Colonic mucosa (tissue), 4 donors: Measurements from ENCODE around the gene DENND1C. TPM values are rescaled to one million over a fixed set of nuclear protein-coding genes. Genes with fewer than 3 reads are reported as not detected.
"Not testable (repeated sequence)": the region's sequence is repeated elsewhere in the genome, so short reads cannot be mapped to it uniquely, and the experiment has no call there.

Source experiments
- DNase-seq: peaks from one replicate; pipeline ENCODE4 v3.0.0-alpha.2; 2020
- H3K27ac ChIP-seq: fragments of 200-600 bp; one replicate; pipeline ENCODE4 v1.8.0; 2021
- H3K27me3 ChIP-seq: fragments of 200-600 bp; one replicate; pipeline ENCODE4 v1.8.0; 2021
- H3K36me3 ChIP-seq: fragments of 200-600 bp; one replicate; pipeline ENCODE4 v1.8.0; 2021
- H3K4me1 ChIP-seq: fragments of 200-600 bp; one replicate; pipeline ENCODE4 v1.8.0; 2021; ENCODE audit warnings: mild to moderate bottlenecking
- H3K4me3 ChIP-seq: fragments of 200-600 bp; one replicate; pipeline ENCODE4 v1.8.0; 2021
- H3K9ac ChIP-seq, 2 donors: one replicate each; pipeline ENCODE4 v1.7.0; 2013; ENCODE audit warnings: control low read depth in 2 of 2, low read depth in 2 of 2, low read length in 2 of 2
- H3K9me3 ChIP-seq: fragments of 200-600 bp; one replicate; pipeline ENCODE4 v1.8.0; 2021
- CTCF ChIP-seq: fragments of 200-600 bp; IDR thresholded peaks from one replicate; pipeline ENCODE4 v1.8.0; 2022; ENCODE audit warnings: antibody characterized with exemption, mild to moderate bottlenecking
- intact Hi-C: fragments of 100-400 bp; cut with DNase I; formaldehyde crosslinking; loops from one replicate; pipeline ENCODE4 v1.14.1; 2022
- total RNA-seq, 2 donors: library from RNA; stranded (reverse); fragmentation: NEBNext Ultra II Directional in 1 of 2; extraction: Animal tissue kit (Norgen Biotek cat#: 25700) in 1 of 2; gene quantifications; one replicate each; pipeline ENCODE4 v1.2.1, GENCODE V29; 2021
- donor health status: healthy.
- donor health status: DM: no; HTN: no; CAD: no.
- donor health status: DM: no; HTN: no; CAD: no.

DENND1C gene
- total RNA-seq, 2 donors from 2014 or later = 2.5 to 2.9 TPM

GRCh38 chr19:6433663-6434062, 47.9 kb downstream of the DENND1C start, which contains the start of gene SLC25A41:
Gene SLC25A41 (minus strand): TSS chr19:6433763. CDS start chr19:6433693, 70 bp downstream.
- H3K4me1 ChIP-seq = no peaks in the 10 kb centered on the region
- no peak for DNase-seq
- H3K9ac ChIP-seq = no peak within 1 kb of the TSS
- no peaks in the 10 kb centered on the region for H3K36me3 ChIP-seq
- H3K9me3 ChIP-seq = no peaks in the 10 kb centered on the region
- no peak within 1 kb of the TSS for H3K27ac ChIP-seq
- no peak within 1 kb of the TSS for H3K4me3 ChIP-seq
- intact Hi-C loops = no loop called here
- TF ChIP-seq CTCF = no peak
- no peaks in the 10 kb centered on the region for H3K27me3 ChIP-seq

GRCh38 chr19:6433165-6433564, 48.4 kb downstream of the DENND1C start:
- H3K4me3 ChIP-seq = no peak overlapping the region
- no peak for DNase-seq
- intact Hi-C loops = no loop called here
- no peaks in the 10 kb centered on the region for H3K36me3 ChIP-seq
- no peaks in the 10 kb centered on the region for H3K4me1 ChIP-seq
- H3K27me3 ChIP-seq = no peaks in the 10 kb centered on the region
- no peak for TF ChIP-seq CTCF
- no peak overlapping the region for H3K9ac ChIP-seq
- no peaks in the 10 kb centered on the region for H3K9me3 ChIP-seq
- no peak overlapping the region for H3K27ac ChIP-seq

GRCh38 chr19:6431891-6432290, 49.7 kb downstream of the DENND1C start:
- intact Hi-C loops = no loop called here
- DNase-seq = no peak
- no peak for TF ChIP-seq CTCF

GRCh38 chr19:6429419-6430221, 52.0 kb downstream of the DENND1C start:
- H3K27ac ChIP-seq = no peak overlapping the region
- DNase-seq = no peak
- H3K36me3 ChIP-seq = no peaks in the 10 kb centered on the region
- TF ChIP-seq CTCF = no peak
- no peak overlapping the region for H3K4me3 ChIP-seq
- no peaks in the 10 kb centered on the region for H3K4me1 ChIP-seq
- H3K27me3 ChIP-seq = no peaks in the 10 kb centered on the region
- H3K9me3 ChIP-seq = no peaks in the 10 kb centered on the region
- intact Hi-C loops = no loop called here
- no peak overlapping the region for H3K9ac ChIP-seq

More at GRCh38 chr19:6431891-6432290, 49.7 kb downstream of the DENND1C start:
- Histone ChIP-seq H3K4me1 (no peaks in the 10 kb centered on the region), H3K27me3 (no peaks in the 10 kb centered on the region), H3K9ac (no peak overlapping the region), H3K27ac (no peak overlapping the region), H3K36me3 (no peaks in the 10 kb centered on the region), H3K4me3 (no peak overlapping the region), H3K9me3 (no peaks in the 10 kb centered on the region)

- intact Hi-C loops, H3K9ac ChIP-seq, H3K4me1 ChIP-seq, DNase-seq, H3K36me3 ChIP-seq, H3K27me3 ChIP-seq, H3K9me3 ChIP-seq, H3K27ac ChIP-seq, H3K4me3 ChIP-seq: not testable (repeated sequence)
These were observed 52.7 kb downstream of the DENND1C start for GRCh38 chr19:6428692-6429418.

GRCh38 chr19:6427131-6427530, 54.5 kb downstream of the DENND1C start:
- TF ChIP-seq CTCF = no peak
- Histone ChIP-seq H3K9me3 (no peaks in the 10 kb centered on the region), H3K27me3 (no peaks in the 10 kb centered on the region), H3K4me3 (no peak overlapping the region), H3K27ac (no peak overlapping the region), H3K9ac (no peak overlapping the region), H3K36me3 (no peaks in the 10 kb centered on the region), H3K4me1 (peaks cover 7% of the 10 kb centered on the region)
- no peak for DNase-seq
- intact Hi-C loops = no loop called here
